HG02943 (cell line): ENCODE measurements around the gene NFIX.

Experiments used
- ATAC-seq: cut with Tn5 transposase; IDR thresholded peaks from one replicate; pipeline ENCODE4 v1.9.1; 2021; ENCODE audit warnings: mild to moderate bottlenecking, low read depth, moderate library complexity; ENCODE audit not compliant: unreplicated experiment

NFIX gene

DNA sequence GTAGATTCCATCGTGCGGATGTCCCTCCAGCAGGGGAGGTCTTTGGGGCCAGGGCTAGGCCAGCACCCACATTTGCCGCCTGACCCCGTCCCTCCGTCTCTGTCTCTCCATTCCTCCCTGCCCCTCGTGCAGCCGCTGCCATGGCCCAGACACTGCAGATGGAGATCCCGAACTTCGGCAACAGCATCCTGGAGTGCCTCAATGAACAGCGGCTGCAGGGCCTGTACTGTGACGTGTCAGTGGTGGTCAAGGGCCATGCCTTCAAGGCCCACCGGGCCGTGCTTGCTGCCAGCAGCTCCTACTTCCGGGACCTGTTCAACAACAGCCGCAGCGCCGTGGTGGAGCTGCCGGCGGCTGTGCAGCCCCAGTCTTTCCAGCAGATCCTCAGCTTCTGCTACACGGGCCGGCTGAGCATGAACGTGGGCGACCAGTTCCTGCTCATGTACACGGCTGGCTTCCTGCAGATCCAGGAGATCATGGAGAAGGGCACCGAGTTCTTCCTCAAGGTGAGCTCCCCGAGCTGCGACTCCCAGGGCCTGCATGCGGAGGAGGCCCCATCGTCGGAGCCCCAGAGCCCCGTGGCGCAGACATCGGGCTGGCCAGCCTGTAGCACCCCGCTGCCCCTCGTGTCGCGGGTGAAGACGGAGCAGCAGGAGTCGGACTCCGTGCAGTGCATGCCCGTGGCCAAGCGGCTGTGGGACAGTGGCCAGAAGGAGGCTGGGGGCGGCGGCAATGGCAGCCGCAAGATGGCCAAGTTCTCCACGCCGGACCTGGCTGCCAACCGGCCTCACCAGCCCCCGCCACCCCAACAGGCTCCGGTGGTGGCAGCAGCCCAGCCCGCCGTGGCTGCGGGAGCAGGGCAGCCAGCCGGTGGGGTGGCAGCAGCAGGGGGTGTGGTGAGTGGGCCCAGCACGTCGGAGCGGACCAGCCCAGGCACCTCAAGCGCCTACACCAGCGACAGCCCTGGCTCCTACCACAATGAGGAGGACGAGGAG lies 140.1 kb downstream of the NFIX start:
- ATAC-seq = no peak

DNA sequence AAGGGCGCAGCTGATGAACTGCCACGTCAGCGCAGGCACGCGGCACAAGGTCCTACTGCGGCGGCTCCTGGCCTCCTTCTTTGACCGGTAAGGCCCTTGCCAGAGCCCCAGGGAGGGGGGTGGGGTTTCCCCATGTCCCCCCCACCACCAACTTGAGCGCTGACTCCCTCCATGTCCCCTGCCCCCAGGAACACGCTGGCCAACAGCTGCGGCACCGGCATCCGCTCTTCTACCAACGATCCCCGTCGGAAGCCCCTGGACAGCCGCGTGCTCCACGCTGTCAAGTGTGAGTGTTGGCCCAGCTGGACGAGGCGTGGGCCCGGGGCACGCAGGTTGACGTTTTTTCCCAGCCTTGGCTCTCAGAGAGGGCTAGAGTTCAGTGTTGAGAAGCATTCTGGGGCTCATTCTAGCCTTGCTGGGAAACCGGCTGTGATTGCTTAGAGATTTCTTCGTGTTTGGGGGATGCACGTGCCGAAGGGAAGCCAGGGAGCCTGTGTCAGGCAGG lies 142.1 kb downstream of the NFIX start:
- ATAC-seq = no peak

DNA sequence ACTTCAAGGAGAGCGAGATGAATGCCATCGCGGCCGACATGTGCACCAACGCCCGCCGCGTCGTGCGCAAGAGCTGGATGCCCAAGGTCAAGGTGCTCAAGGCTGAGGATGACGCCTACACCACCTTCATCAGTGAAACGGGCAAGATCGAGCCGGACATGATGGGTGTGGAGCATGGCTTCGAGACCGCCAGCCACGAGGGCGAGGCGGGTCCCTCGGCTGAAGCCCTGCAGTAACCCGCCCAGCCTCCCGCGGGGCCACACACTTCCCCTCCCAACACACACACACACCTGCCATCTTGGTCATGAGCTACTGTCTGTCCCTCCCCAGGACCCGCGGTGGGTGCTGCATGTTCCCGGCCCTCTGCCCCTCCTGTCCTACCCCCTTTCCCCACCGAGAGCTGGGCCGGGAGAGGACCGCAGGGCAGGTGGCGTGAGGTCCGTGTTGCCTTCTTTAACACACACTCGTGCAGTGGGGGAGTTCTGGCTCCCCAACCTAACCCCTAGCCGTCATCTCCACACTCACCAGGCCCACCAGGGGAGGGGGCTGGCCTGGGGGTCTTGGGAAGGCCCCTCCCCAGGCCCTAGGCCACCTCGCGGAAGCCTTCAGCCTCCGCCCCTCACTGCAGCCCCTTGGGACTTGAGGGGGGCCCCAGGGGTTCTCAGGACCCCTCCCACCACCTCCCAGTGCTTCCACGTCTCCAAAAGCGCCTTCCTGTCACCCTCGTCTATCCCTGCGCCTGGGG lies 143.1 kb downstream of the NFIX start:
- no peak for ATAC-seq

DNA sequence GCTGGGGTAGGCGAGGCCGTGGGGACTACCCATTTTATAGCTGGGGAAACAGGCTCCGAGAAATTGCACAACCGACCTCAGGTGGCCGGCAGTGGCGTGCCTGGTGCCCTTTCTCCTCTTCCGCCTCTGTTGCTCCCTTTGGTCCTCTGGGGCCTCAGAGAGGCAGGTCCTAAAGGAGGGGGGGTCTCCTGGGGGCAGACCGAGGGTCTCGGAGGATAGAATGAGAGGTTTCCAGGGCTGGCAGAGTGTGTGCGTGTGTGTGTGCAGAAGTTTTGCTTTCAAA lies 143.6 kb downstream of the NFIX start:
- ATAC-seq = no peak

DNA sequence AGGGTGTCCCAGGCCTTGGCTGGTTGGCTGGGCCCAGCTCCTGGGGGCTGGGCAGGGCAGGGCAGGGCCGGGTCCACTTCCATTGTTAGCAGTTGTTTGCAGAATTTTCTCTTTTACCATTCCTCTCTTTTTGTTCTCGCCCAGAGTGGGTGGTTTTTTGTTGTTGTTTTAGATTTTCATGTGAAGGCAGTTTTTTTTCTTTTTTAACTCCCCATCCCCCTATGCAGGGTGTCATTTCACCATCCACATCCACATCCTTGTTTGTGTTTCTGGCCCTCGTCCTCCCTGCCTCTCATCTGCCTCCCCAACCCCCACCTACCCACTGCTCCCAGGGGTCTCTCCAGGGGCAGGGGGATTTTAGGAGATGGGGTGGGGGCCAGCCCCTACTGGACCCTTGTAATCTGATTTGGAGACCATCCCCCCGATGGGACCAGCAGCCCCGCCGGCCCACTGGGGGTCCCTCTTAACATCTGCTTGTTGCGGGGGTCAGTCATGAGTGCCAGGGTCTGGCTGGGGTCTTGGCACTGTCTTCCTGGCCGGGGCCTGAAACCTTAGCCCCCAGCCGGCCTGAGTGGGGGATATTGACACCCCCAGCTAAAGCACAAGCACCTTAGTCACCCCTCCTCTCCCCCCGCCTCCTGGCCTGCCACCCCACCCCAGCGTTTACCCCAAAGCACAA lies 144.5 kb downstream of the NFIX start:
- ATAC-seq = no peak

- no peak for ATAC-seq
Observed at GRCh38 chr19:13146763-13147563, 151.7 kb downstream of the NFIX start.
